H1 (cell line): ENCODE results near the gene CORO2B. TPM values are rescaled to one million over a fixed set of nuclear protein-coding genes. Genes with fewer than 3 reads are reported as not detected.

Experiments used
- CTCF ChIA-PET: fragments of 300-600 bp; sonication (Branson Sonifier 250); formaldehyde crosslinking; loops from one replicate; lab custom pipeline; 2021; ENCODE audit not compliant: partially characterized antibody; lab: Charles Lee
- POLR2A ChIA-PET: fragments of 300-600 bp; sonication (Branson Sonifier 250); formaldehyde crosslinking; loops from one replicate; lab custom pipeline; 2021; ENCODE audit warnings: inconsistent platforms; ENCODE audit not compliant: partially characterized antibody; lab: Charles Lee
- DNase-seq, 2 experiments: peaks; one replicate each; pipeline versions ENCODE4 v3.0.0 to v3.0.0-alpha.2; 2010 to 2022; ENCODE audit warnings: low spot score in 2 of 2, low read depth in 1 of 2, mixed read lengths in 1 of 2
- FAIRE-seq: peaks from 2 replicates; lab custom pipeline; 2011; peaks lifted over from hg19 to GRCh38; lab: Jason Lieb, UNC
- H2AFZ ChIP-seq: 2 replicates; pipeline ENCODE4 v1.8.1; 2012; ENCODE audit warnings: low read length, inconsistent platforms
- H2AK5ac ChIP-seq: 2 replicates; pipeline ENCODE4 v1.6.1; 2013; ENCODE audit warnings: low read depth, low read length
- H2BK120ac ChIP-seq: replicated peaks from 2 replicates; pipeline ENCODE3; 2013; ENCODE audit warnings: low read depth, low read length, inconsistent platforms
- H2BK12ac ChIP-seq: 2 replicates; pipeline ENCODE4 v1.6.1; 2013; ENCODE audit warnings: low read depth, low read length
- H2BK15ac ChIP-seq: 2 replicates; pipeline ENCODE4 v1.6.1; 2013; ENCODE audit warnings: low read length
- H2BK20ac ChIP-seq: 2 replicates; pipeline ENCODE4 v1.6.1; 2013; ENCODE audit warnings: low read length
- H2BK5ac ChIP-seq: 2 replicates; pipeline ENCODE4 v1.6.1; 2013; ENCODE audit warnings: low read depth, low read length
- H3K14ac ChIP-seq: 2 replicates; pipeline ENCODE4 v1.6.1; 2013; ENCODE audit warnings: inconsistent platforms; ENCODE audit not compliant: insufficient read length
- H3K18ac ChIP-seq: 2 replicates; pipeline ENCODE4 v1.6.1; 2013; ENCODE audit warnings: low read length; ENCODE audit errors: extremely low read depth
- H3K23ac ChIP-seq: 2 replicates; pipeline ENCODE4 v1.6.1; 2013; ENCODE audit warnings: inconsistent platforms; ENCODE audit not compliant: insufficient read length
- H3K23me2 ChIP-seq: 2 replicates; pipeline ENCODE4 v1.6.1; 2013; ENCODE audit warnings: low read depth, low read length
- H3K27ac ChIP-seq: 2 replicates; pipeline ENCODE4 v1.6.1; 2011; ENCODE audit warnings: low read depth, low read length, inconsistent platforms
- H3K27me3 ChIP-seq, 4 experiments: replicated peaks in 1 of 4; 1 replicate in 1 of 4; 2 replicates in 3 of 4; pipeline versions ENCODE4 v1.6.1 to v1.8.1; 2011 to 2013; ENCODE audit warnings: low read length in 3 of 4, mild to moderate bottlenecking in 3 of 4, inconsistent platforms in 2 of 4, mixed read lengths in 2 of 4, moderate library complexity in 1 of 4; ENCODE audit not compliant: control insufficient read depth in 3 of 4, insufficient read depth in 3 of 4; ENCODE audit errors: extremely low read depth in 1 of 4
- H3K36me3 ChIP-seq, 4 experiments: 2 replicates each; pipeline versions ENCODE4 v1.6.1 to v1.8.1; 2011 to 2013; ENCODE audit warnings: mild to moderate bottlenecking in 4 of 4, low read length in 3 of 4, moderate library complexity in 2 of 4, control low read depth in 1 of 4, inconsistent platforms in 1 of 4; ENCODE audit not compliant: insufficient read depth in 4 of 4, control insufficient read depth in 2 of 4
- H3K4ac ChIP-seq: replicated peaks from 2 replicates; pipeline ENCODE3; 2013; ENCODE audit warnings: low read length, low read depth, mixed read lengths, inconsistent platforms; ENCODE audit not compliant: insufficient read length
- H3K4me1 ChIP-seq, 4 experiments: replicated peaks in 1 of 4; 1 replicate in 1 of 4; 2 replicates in 3 of 4; pipeline versions ENCODE4 v1.6.1 to v1.8.1; 2011 to 2013; ENCODE audit warnings: low read length in 3 of 4, inconsistent platforms in 2 of 4, mixed read lengths in 1 of 4; ENCODE audit not compliant: insufficient read depth in 4 of 4, control insufficient read depth in 3 of 4
- H3K4me2 ChIP-seq, 2 experiments: 2 replicates each; pipeline versions ENCODE4 v1.6.1 to v1.8.1; 2011 to 2013; ENCODE audit warnings: low read depth in 2 of 2, low read length in 2 of 2, control low read depth in 1 of 2, inconsistent platforms in 1 of 2, mild to moderate bottlenecking in 1 of 2; ENCODE audit not compliant: insufficient read depth in 1 of 2
- H3K4me3 ChIP-seq, 4 experiments: fragments of 200-600, 300-600 bp in 1 of 4; sonication (generic), shearing (Covaris generic), sonication (Bioruptor Twin) in 1 of 4; 2 replicates each; pipeline versions ENCODE4 v1.5.1 to v1.8.1; 2011 to 2016; ENCODE audit warnings: low read length in 4 of 4, low read depth in 3 of 4, control low read depth in 2 of 4, inconsistent platforms in 2 of 4, mild to moderate bottlenecking in 2 of 4, mixed read lengths in 1 of 4, moderate library complexity in 1 of 4; ENCODE audit not compliant: insufficient read depth in 2 of 4; ENCODE audit errors: extremely low read depth in 1 of 4
- H3K56ac ChIP-seq: replicated peaks from 2 replicates; pipeline ENCODE3; 2013; ENCODE audit warnings: low read depth, mild to moderate bottlenecking, mixed read lengths, low read length, inconsistent platforms; ENCODE audit not compliant: insufficient read length
- H3K79me1 ChIP-seq: 2 replicates; pipeline ENCODE4 v1.6.1; 2013; ENCODE audit warnings: low read depth, low read length, control low read depth
- H3K79me2 ChIP-seq, 2 experiments: 2 replicates each; pipeline versions ENCODE4 v1.6.1 to v1.8.1; 2012 to 2013; ENCODE audit warnings: low read length in 2 of 2, mild to moderate bottlenecking in 2 of 2, inconsistent platforms in 1 of 2; ENCODE audit not compliant: insufficient read depth in 2 of 2, control insufficient read depth in 1 of 2
- H3K9ac ChIP-seq, 4 experiments: replicated peaks in 1 of 4; 1 replicate in 1 of 4; 2 replicates in 3 of 4; pipeline versions ENCODE4 v1.6.1 to v1.8.1; 2011 to 2013; ENCODE audit warnings: low read depth in 3 of 4, low read length in 3 of 4, control low read depth in 2 of 4, mild to moderate bottlenecking in 2 of 4, moderate library complexity in 2 of 4, inconsistent platforms in 1 of 4; ENCODE audit errors: extremely low read depth in 1 of 4
- H3K9me3 ChIP-seq, 2 experiments: 2 replicates each; pipeline versions ENCODE4 v1.6.1 to v1.8.1; 2012 to 2013; ENCODE audit warnings: mild to moderate bottlenecking in 2 of 2, moderate library complexity in 2 of 2, control low read depth in 1 of 2, inconsistent platforms in 1 of 2, low read depth in 1 of 2, low read length in 1 of 2, mixed read lengths in 1 of 2; ENCODE audit not compliant: insufficient read depth in 2 of 2
- H4K20me1 ChIP-seq, 2 experiments: replicated peaks in 1 of 2; 2 replicates each; pipeline versions ENCODE3 to v1.8.1; 2011 to 2013; ENCODE audit warnings: inconsistent platforms in 2 of 2, low read length in 2 of 2, mild to moderate bottlenecking in 1 of 2; ENCODE audit not compliant: insufficient read depth in 2 of 2, control insufficient read depth in 1 of 2
- H4K5ac ChIP-seq: 2 replicates; pipeline ENCODE4 v1.6.1; 2013; ENCODE audit warnings: low read length, low read depth, mixed read lengths, inconsistent platforms; ENCODE audit not compliant: insufficient read length
- H4K8ac ChIP-seq: 2 replicates; pipeline ENCODE4 v1.8.0; 2013; ENCODE audit warnings: mild to moderate bottlenecking, moderate library complexity, low read length, inconsistent platforms; ENCODE audit not compliant: insufficient read depth; ENCODE audit errors: extremely low read depth
- H4K91ac ChIP-seq: replicated peaks from 2 replicates; pipeline ENCODE3; 2013; ENCODE audit warnings: low read length, mixed read lengths, inconsistent platforms; ENCODE audit not compliant: insufficient read length
- ASH2L ChIP-seq: fragments of 200-600, 300-600 bp; sonication (generic); IDR thresholded peaks from one replicate; pipeline ENCODE4 v1.7.1; 2017; ENCODE audit warnings: low read length
- CBX8 ChIP-seq: fragments of 300-800, 300-1000 bp; sonication (generic); IDR thresholded peaks from 2 replicates; pipeline ENCODE4 v1.7.1; 2016; ENCODE audit warnings: low read depth, low read length, borderline replicate concordance
- CEBPB ChIP-seq: IDR thresholded peaks from 2 replicates; pipeline ENCODE4 v1.6.1; 2012; ENCODE audit warnings: low read depth, low read length
- EGR1 ChIP-seq: IDR thresholded peaks from 2 replicates; pipeline ENCODE4 v1.6.1; 2011; ENCODE audit warnings: low read depth, low read length, borderline replicate concordance
- EP300 ChIP-seq, 2 experiments: IDR thresholded peaks; 1 replicate in 1 of 2; 2 replicates in 1 of 2; pipeline ENCODE4 v1.6.1; 2011 to 2012; ENCODE audit warnings: low read depth in 2 of 2, low read length in 2 of 2, mild to moderate bottlenecking in 2 of 2, borderline replicate concordance in 1 of 2, inconsistent platforms in 1 of 2, moderate library complexity in 1 of 2
- HDAC2 ChIP-seq, 2 experiments: fragments of 300-600 bp in 1 of 2; sonication (generic) in 1 of 2; IDR thresholded peaks; 2 replicates each; pipeline ENCODE4 v1.6.1; 2011 to 2012; ENCODE audit warnings: low read depth in 2 of 2, low read length in 2 of 2, mild to moderate bottlenecking in 2 of 2, moderate library complexity in 2 of 2, borderline replicate concordance in 1 of 2, inconsistent platforms in 1 of 2
- NRF1 ChIP-seq: IDR thresholded peaks from 2 replicates; pipeline ENCODE4 v1.6.1; 2011; ENCODE audit warnings: mild to moderate bottlenecking, low read depth, low read length, improper control_type of control experiment
- SRF ChIP-seq: IDR thresholded peaks from 2 replicates; pipeline ENCODE4 v1.6.1; 2011; ENCODE audit warnings: mild to moderate bottlenecking, low read depth, low read length, moderate library complexity
- TAF1 ChIP-seq: IDR thresholded peaks from 2 replicates; pipeline ENCODE4 v1.6.1; 2011; ENCODE audit warnings: mild to moderate bottlenecking, low read depth, low read length
- ZNF274 ChIP-seq: IDR thresholded peaks from 2 replicates; pipeline ENCODE4 v1.7.0; 2012; ENCODE audit warnings: low read length, borderline replicate concordance; ENCODE audit errors: extremely low read depth
- WGBS, 2 experiments: shearing (Covaris generic) in 1 of 2; methylation state at CpG; one replicate each; pipeline versions ENCODE4 v1.1.6 to v1.1.7; 2013 to 2015; ENCODE audit warnings: low lambda C conversion rate in 2 of 2, mixed read lengths in 2 of 2, inconsistent platforms in 1 of 2, low coverage in 1 of 2, missing lambda C conversion rate in 1 of 2; ENCODE audit not compliant: insufficient replicate concordance in 2 of 2, insufficient coverage in 1 of 2, insufficient read length in 1 of 2; ENCODE audit errors: extremely low coverage in 1 of 2, missing lambda C conversion rate in 1 of 2; 5-methylcytosine and 5-hydroxymethylcytosine counted together
- polyA plus RNA-seq, 7 experiments: library from polyadenylated mRNA; depleted of rRNA in 3 of 7; stranded (reverse) in 5 of 7; unstranded in 2 of 7; fragments of >200 nt in 5 of 7; fragments of 200-250 nt in 2 of 7; gene quantifications; 1 replicate in 5 of 7; 2 replicates in 1 of 7; 4 replicates in 1 of 7; pipeline versions ENCODE4 v1.2.1 to v1.2.3, GENCODE V29; 2011 to 2013; ENCODE audit warnings: missing spikeins in 2 of 7, mixed read lengths in 2 of 7
- total RNA-seq: library from RNA; stranded (reverse); fragmentation: NEBNext Ultra II Directional; extraction: Animal tissue kit (Norgen Biotek cat#: 25700); gene quantifications from 2 replicates; pipeline ENCODE4 v1.2.1, GENCODE V29; 2021

The CORO2B gene
- total and polyA plus RNA-seq, 2 of the 8 experiments (the other 6 are each of a cell fraction or from before 2014, with no cell fraction given): 3.4 to 6.7 TPM

GRCh38 chr15:68769702-68770101 is 190.9 kb downstream of the CORO2B start:
- TF ChIP-seq NRF1 (no peak), SRF (no peak), HDAC2 (IDR thresholded peaks at IDR 0.05; ENCODE audit: borderline replicate concordance in 1 of 2, low read depth in 2 of 2, low read length in 2 of 2) (no peak), TAF1 (no peak), CEBPB (no peak), CBX8 (no peak), ASH2L (no peak), ZNF274 (no peak), EP300 (IDR thresholded peaks at IDR 0.05; ENCODE audit: borderline replicate concordance in 1 of 2, low read depth in 2 of 2, low read length in 2 of 2) (no peak), EGR1 (no peak)
- WGBS, 2 experiments: 82% methylated on average over 2 of the region's 2 CpGs; no CpG with 5 or more reads in 1 of the 2 experiments
- Histone ChIP-seq H3K14ac (no peak overlapping the region), H2BK120ac (no peak overlapping the region), H3K4ac (no peak overlapping the region), H3K79me1 (no peaks in the 10 kb centered on the region), H3K4me3 (no peak overlapping the region), H3K9me3 (no peaks in the 10 kb centered on the region), H3K27ac (no peak overlapping the region), H2AK5ac (no peak overlapping the region), H3K4me2 (no peak overlapping the region), H4K5ac (no peak overlapping the region), H4K8ac (no peak overlapping the region), H3K79me2 (no peaks in the 10 kb centered on the region), H3K27me3 (no peaks in the 10 kb centered on the region), H3K56ac (no peak overlapping the region), H2BK20ac (no peak overlapping the region), H4K20me1 (no peaks in the 10 kb centered on the region), H4K91ac (no peak overlapping the region), H3K23me2 (no peaks in the 10 kb centered on the region), H3K23ac (no peak overlapping the region), H3K4me1 (no peaks in the 10 kb centered on the region), H2BK12ac (no peak overlapping the region), H3K36me3 (no peaks in the 10 kb centered on the region), H2BK15ac (no peak overlapping the region), H2BK5ac (no peak overlapping the region), H3K9ac (no peak overlapping the region), H3K18ac (no peak overlapping the region), H2AFZ (no peak overlapping the region)
- ChIA-PET CTCF (interaction anchor here (0.6 to 1.5 kb wide), 2 partner anchors 15 to 310 kb away, joined by 4 read pairs; no protein-coding TSS in a partner anchor), POLR2A (no interaction called here)
- FAIRE-seq (no peak), DNase-seq (peak in 1 of 2 experiments; percentile 32)
